GM13976 (cell line): ENCODE data around the gene SYTL5.

Source experiments
- DNase-seq: peaks from one replicate; pipeline ENCODE4 v3.0.0; 2012; ENCODE audit warnings: low spot score
- in situ Hi-C: fragments of 300-500 bp; cut with MboI; formaldehyde crosslinking; loops from one replicate; pipeline ENCODE4 v1.12.0; 2022; ENCODE audit warnings: low sequenced_read_pairs, mixed read lengths, inconsistent platforms; ENCODE audit not compliant: unreplicated experiment
- TF ChIP-seq, protein P1 (sequence below): IDR thresholded peaks from 2 replicates; pipeline ENCODE4 v1.5.1; 2012; ENCODE audit warnings: borderline replicate concordance, mild to moderate bottlenecking; ENCODE audit not compliant: insufficient read depth; ENCODE audit errors: extremely low read depth, missing control alignments, control extremely low read depth

Gene SYTL5

DNA sequence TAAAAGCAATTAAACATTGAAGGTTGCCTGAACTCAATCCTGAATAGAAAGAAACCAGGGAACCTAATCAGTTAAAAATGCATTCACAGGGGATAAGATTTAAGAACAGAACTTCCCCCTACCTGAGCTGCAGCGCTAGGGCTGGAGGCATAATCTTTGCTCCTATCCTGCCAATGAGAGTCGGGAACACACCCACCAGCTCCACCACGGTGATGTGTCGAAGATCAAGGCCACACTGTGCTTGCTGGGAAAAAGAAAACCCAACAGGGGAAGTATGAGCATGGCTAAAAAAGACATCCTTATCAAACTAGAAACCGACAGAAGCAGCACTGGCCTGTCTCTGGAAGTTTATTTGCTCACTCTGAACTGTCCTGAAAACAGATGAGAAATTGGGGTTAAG, 148.0 kb downstream of the SYTL5 start:
- TF ChIP-seq, protein P1, sequence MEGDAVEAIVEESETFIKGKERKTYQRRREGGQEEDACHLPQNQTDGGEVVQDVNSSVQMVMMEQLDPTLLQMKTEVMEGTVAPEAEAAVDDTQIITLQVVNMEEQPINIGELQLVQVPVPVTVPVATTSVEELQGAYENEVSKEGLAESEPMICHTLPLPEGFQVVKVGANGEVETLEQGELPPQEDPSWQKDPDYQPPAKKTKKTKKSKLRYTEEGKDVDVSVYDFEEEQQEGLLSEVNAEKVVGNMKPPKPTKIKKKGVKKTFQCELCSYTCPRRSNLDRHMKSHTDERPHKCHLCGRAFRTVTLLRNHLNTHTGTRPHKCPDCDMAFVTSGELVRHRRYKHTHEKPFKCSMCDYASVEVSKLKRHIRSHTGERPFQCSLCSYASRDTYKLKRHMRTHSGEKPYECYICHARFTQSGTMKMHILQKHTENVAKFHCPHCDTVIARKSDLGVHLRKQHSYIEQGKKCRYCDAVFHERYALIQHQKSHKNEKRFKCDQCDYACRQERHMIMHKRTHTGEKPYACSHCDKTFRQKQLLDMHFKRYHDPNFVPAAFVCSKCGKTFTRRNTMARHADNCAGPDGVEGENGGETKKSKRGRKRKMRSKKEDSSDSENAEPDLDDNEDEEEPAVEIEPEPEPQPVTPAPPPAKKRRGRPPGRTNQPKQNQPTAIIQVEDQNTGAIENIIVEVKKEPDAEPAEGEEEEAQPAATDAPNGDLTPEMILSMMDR, result no peak
- in situ Hi-C loops, result loop anchor here (25.0 kb wide), 2 partner anchors 92 to 417 kb away; no protein-coding TSS in a partner anchor
- DNase-seq, result no peak

DNA sequence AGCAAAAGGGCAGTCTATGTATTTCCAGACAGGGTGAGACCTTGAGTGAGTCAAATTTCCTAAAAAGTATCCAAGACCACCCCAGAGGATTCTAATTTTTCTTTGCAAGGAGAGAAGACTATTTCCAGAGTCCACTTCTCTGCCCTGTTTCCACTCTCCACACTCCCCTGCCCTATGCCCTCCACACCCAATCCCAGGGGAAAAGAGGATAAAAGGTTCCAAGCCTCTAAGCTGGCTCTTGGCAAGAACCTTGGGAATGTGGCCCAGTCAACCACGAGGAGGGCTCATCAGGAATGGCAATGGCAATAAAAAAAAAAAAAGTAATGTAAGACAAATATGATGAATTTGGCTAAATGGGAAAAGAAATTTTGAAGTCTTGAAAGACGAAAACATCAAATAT, 148.5 kb downstream of the SYTL5 start:
- TF ChIP-seq, protein P1, result no peak
- DNase-seq, result no peak
- in situ Hi-C loops, result loop anchor here (25.0 kb wide), 2 partner anchors 93 to 418 kb away; no protein-coding TSS in a partner anchor

DNA sequence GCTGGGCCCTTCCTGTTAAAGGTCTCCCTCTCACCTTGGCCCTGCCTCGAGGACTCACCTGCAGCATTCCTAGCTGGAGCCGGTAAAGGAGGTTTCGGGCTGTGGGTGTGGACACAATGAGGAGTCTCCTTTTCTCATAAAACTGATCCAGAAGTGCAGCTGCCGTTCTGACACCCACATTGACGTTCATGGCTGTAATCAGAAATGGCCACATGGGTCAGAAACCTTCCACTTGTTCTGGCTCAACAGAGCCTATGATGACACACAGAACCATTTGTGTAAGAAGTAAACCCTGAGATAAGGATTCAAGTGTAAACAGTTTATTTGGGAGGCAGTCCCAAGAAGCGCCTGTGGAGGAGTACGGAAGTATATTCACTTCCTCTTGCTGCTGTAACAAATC, 150.5 kb downstream of the SYTL5 start:
- DNase-seq, result no peak
- in situ Hi-C loops, result loop anchor here (25.0 kb wide), 2 partner anchors 95 to 420 kb away; no protein-coding TSS in a partner anchor
- TF ChIP-seq, protein P1, result no peak

DNA sequence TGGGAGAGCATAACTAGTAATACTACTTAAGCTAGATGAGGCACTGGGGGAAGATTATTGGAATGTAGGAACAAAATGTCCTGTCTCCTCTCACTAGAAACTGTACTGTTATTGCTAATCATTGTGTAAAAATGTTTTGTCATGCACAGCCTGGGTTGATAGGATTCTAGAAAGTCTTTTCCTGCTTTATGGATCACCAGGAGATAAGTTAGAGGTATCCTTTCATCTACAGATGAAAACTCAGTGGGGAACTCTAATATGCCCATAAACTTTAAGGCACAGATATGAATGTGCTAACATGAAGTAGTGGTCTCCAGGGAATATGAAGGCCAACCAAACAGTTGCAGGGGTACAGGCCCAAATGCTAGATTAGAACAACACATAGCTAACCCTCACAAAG, 156.8 kb downstream of the SYTL5 start:
- TF ChIP-seq, protein P1, result no peak
- in situ Hi-C loops, result loop anchor here (25.0 kb wide), 2 partner anchors 101 to 426 kb away; no protein-coding TSS in a partner anchor
- DNase-seq, result no peak

DNA sequence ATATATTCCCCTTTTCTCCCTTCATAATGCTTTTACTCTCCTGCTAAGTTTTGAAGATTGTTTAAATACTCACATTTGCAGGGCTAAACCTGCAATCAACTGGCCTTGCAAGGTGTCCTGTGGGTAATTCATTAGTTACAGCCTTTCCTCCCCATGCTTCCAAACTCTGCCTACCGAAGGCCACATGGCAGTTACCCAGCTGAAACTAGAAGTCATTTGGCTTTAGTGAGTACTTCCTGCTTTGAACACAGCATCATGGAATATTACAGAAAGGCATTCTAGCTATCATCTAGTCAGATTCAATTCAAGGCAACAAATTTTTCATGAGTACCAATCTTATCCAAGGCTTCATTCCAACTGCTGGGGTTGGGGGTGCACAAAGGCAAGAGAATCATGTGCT, 158.7 kb downstream of the SYTL5 start:
- DNase-seq, result no peak
- TF ChIP-seq, protein P1, result no peak
- in situ Hi-C loops, result loop anchor here (25.0 kb wide), 2 partner anchors 103 to 428 kb away; no protein-coding TSS in a partner anchor

DNA sequence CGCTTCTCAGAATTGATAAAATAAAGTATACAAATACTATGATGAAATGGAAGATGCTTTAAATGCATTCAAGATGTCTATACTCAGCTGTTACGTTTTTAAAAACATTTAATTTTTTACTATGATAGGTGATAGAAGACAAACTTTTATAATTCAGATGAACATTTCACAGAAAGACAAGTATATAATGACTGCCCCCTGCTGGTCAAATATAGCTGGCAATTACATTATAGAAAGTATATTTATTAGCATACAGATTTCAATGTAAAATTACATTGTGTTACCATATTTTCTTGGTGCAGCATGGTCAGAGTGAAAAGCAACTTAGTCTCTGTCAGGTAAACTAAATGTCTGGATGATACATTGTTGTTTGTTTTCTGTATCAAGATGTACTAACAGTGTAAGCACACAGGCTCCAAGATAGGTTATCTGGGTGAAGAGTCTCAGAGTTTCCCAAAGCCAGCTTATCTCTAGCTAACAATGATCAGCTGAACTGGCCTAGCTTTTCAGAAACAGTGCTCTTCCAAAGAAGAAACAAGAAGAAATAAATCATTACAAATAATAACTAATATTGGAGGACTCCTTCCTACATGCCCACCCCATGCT, 160.2 kb downstream of the SYTL5 start:
- in situ Hi-C loops, result loop anchor here (25.0 kb wide), 2 partner anchors 104 to 429 kb away; no protein-coding TSS in a partner anchor
- peak; percentile 20 for DNase-seq
- TF ChIP-seq, protein P1, result peak; percentile 5
